ENCODE data around the gene TMEM114.

TMEM114 gene

DNA sequence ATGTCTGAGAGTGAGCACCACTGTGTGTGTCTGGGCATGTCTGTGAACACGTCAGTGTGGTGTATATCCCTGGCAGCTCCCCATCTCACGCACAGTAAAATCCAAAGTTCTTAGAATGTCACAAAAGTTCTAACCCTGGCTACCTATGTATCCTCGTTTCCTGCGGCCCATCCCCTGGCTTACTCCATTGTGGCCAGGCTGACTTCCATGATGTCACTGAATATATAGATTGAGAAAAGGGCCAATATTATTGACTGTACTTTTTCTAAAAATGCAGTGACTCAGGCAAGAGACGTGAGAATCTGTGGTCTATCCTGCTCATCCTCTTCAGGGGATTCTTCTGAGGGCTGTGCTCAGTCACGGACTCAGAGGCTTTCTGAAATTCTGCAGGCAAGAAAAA lies 30.2 kb upstream of the TMEM114 start:
- Histone ChIP-seq H3K36me3 (ENCODE audit: insufficient read depth, low read length) (peaks cover 10% of the 10 kb centered on the region), H3K9me3 (ENCODE audit: low read depth, low read length) (no peaks in the 10 kb centered on the region), H3K27ac (no peak overlapping the region), H3K9ac (ENCODE audit: insufficient read length) (no peak overlapping the region), H3K4me3 (no peak overlapping the region)
- no peak for DNase-seq (ENCODE audit: low read depth, low spot score)
- TF ChIP-seq POLR2AphosphoS5 (IDR thresholded peaks at IDR 0.05; ENCODE audit: borderline replicate concordance, low read depth, low read length) (no peak), EZH2 (IDR thresholded peaks at IDR 0.05) (no peak), FOXP2 (optimal IDR thresholded peaks at IDR 0.05; ENCODE audit: control extremely low read depth, extremely low read length, insufficient read depth) (no peak)

DNA sequence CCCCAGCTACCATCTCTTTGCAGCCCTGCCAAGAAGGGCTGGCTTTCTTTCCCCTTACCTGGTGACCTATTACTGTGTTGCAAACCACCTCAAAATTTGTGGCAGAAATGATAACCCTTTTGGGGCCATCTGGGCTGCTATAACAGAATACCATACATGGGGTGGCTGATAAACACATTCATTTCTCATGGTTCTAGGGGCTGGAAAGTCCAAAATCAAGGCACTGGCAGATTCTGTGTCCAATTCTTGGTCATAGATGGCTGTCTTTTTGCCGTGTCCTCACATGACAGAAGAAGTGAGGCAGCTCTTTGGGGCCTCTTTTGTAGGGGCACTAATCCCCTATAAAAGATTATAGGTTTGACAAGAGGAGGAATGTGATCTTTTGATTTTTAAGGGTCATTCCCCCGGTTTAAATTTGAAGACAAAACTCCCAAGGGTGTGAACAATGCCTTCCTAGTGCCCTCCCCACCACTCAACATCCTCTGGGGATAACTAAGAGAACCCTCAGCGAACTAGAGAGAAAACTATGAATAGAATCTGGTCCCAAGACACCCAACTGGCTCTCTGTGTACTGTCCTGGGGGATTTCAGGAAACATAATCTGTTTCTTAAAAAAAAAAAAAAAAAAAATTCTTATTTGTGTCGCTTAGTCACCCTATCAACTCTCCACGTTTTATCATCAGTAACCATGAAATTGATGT lies 29.5 kb upstream of the TMEM114 start:
- H3K4me3 ChIP-seq: no peak overlapping the region
- H3K9ac ChIP-seq (ENCODE audit: insufficient read length): no peak overlapping the region
- no peak for DNase-seq (ENCODE audit: low read depth, low spot score)
- TF ChIP-seq POLR2AphosphoS5 (IDR thresholded peaks at IDR 0.05; ENCODE audit: borderline replicate concordance, low read depth, low read length) (no peak), EZH2 (IDR thresholded peaks at IDR 0.05) (no peak), FOXP2 (optimal IDR thresholded peaks at IDR 0.05; ENCODE audit: control extremely low read depth, extremely low read length, insufficient read depth) (no peak)
- H3K36me3 ChIP-seq (ENCODE audit: insufficient read depth, low read length): peaks cover 8% of the 10 kb centered on the region
- H3K27ac ChIP-seq: no peak overlapping the region
- H3K9me3 ChIP-seq (ENCODE audit: low read depth, low read length): no peaks in the 10 kb centered on the region

DNA sequence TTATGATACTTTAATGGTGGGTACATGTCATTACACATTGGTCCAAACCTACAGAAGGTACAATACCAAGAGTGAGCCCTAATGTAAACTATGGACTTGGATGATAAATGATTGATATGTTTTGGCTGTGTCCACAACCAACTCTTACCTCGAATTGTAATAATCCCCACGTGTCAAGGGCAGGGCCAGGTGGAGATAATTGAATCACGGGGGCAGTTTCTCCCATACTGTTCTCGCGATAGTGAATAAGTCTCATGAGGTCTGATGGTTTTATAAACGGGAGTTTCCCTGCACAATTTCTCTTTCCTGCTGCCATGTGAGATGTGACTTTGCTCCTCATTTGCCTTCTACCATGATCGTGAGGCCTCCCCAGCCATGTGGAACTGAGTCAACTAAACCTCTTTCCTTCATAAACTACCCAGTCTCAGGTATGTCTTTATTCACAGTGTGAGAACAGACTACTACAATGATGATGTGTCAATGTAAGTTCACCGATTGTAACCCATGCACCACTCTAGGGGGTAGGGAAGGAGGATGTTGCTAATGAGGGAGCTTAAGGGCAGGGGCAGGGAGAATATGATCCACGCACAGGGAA lies 24.2 kb upstream of the TMEM114 start:
- no peak for DNase-seq (ENCODE audit: low read depth, low spot score)
- H3K9ac ChIP-seq (ENCODE audit: insufficient read length): no peak overlapping the region
- H3K9me3 ChIP-seq (ENCODE audit: low read depth, low read length): no peaks in the 10 kb centered on the region
- no peak overlapping the region for H3K4me3 ChIP-seq
- H3K27ac ChIP-seq: no peak overlapping the region
- TF ChIP-seq POLR2AphosphoS5 (IDR thresholded peaks at IDR 0.05; ENCODE audit: borderline replicate concordance, low read depth, low read length) (no peak), EZH2 (IDR thresholded peaks at IDR 0.05) (no peak), FOXP2 (optimal IDR thresholded peaks at IDR 0.05; ENCODE audit: control extremely low read depth, extremely low read length, insufficient read depth) (no peak)
- no peaks in the 10 kb centered on the region for H3K36me3 ChIP-seq (ENCODE audit: insufficient read depth, low read length)

DNA sequence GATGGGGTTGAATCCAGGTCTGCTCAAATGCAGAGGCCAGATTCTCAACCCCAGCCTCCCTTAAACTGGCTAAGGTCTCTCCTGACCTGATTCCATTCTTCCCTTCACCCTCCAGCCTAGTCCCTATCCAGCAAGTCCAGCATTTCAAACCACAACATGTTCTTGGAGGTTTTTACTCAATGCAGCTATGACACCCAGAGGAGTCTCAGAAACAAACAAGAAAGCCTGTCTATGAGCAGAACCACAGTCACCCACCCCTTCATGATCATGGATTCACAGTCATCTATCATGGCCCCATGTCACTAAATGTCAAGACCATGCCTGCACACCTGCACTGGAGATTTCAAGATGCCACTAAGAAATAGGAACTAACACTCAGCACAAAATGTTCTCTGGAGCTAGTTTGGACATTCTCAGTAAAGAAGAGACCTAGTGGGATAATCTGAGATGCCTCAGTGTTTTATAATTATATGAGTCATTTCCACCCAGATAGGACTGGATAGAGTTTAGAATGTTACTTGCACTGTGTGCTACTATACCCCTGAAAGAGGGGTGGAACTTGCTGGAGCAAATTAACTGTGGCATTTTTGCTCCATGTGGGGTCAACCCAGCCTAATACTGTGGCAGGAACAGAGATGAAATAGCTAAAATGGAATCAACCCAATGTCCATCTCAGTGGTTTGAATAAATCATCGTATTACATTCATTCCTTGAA lies 21.7 kb upstream of the TMEM114 start:
- H3K4me3 ChIP-seq: no peak overlapping the region

DNA sequence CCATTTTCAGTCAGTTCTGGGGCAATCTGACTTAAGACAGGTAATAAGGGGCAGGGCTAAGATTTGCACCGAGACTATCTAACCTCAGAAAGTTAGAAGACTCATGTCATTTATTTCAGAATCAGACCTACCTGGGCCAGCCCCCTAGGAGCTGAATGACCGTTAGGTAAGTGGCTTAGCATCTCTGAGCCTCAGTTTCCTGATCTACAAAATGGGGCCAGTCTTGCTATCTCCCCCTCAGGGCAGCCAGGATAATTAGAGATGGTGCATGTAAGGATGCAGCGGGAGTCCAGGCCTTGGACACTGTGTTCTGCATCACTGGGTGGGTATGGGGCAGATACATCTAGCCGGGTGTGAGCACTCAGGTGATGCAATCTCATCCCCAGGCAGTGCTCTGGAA lies 20.8 kb upstream of the TMEM114 start:
- no peak overlapping the region for H3K9ac ChIP-seq (ENCODE audit: insufficient read length)
- no peak for DNase-seq (ENCODE audit: low read depth, low spot score)
- no peak overlapping the region for H3K27ac ChIP-seq
- H3K4me3 ChIP-seq: no peak overlapping the region
- no peaks in the 10 kb centered on the region for H3K36me3 ChIP-seq (ENCODE audit: insufficient read depth, low read length)
- no peaks in the 10 kb centered on the region for H3K9me3 ChIP-seq (ENCODE audit: low read depth, low read length)
- no peak for TF ChIP-seq POLR2AphosphoS5 (IDR thresholded peaks at IDR 0.05; ENCODE audit: borderline replicate concordance, low read depth, low read length)
- TF ChIP-seq EZH2 (IDR thresholded peaks at IDR 0.05): no peak
- no peak for TF ChIP-seq FOXP2 (optimal IDR thresholded peaks at IDR 0.05; ENCODE audit: control extremely low read depth, extremely low read length, insufficient read depth)

More for the DNA sequence above, 21.7 kb upstream of the TMEM114 start:
- no peak overlapping the region for H3K27ac ChIP-seq
- H3K9ac ChIP-seq (ENCODE audit: insufficient read length): no peak overlapping the region
- H3K9me3 ChIP-seq (ENCODE audit: low read depth, low read length): no peaks in the 10 kb centered on the region
- DNase-seq (ENCODE audit: low read depth, low spot score): no peak
- H3K36me3 ChIP-seq (ENCODE audit: insufficient read depth, low read length): no peaks in the 10 kb centered on the region
- TF ChIP-seq FOXP2 (optimal IDR thresholded peaks at IDR 0.05; ENCODE audit: control extremely low read depth, extremely low read length, insufficient read depth) (no peak), POLR2AphosphoS5 (IDR thresholded peaks at IDR 0.05; ENCODE audit: borderline replicate concordance, low read depth, low read length) (no peak), EZH2 (IDR thresholded peaks at IDR 0.05) (no peak)

DNA sequence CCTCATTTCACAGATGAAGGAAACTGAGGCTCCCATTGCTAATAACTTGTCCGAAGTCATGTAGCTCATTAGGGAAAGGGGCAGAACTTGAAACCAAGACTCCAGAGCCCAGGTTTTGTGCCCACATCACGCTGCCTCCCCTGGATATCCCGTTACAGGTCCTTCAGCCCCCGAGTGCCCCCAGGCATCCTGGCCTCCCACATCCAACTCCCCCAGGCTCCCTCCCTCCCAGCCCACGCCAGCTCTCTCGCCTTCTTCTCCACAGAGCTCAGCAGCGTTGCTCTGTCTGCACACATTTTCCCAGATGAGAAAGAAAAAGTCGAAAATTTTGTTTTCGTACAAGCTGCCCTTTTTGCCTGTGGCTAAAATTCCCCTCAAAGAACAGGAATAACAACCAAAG lies 16.9 kb upstream of the TMEM114 start:
- Histone ChIP-seq H3K9ac (ENCODE audit: insufficient read length) (no peak overlapping the region), H3K4me3 (no peak overlapping the region), H3K27ac (no peak overlapping the region), H3K36me3 (ENCODE audit: insufficient read depth, low read length) (no peaks in the 10 kb centered on the region), H3K9me3 (ENCODE audit: low read depth, low read length) (no peaks in the 10 kb centered on the region)
- TF ChIP-seq FOXP2 (optimal IDR thresholded peaks at IDR 0.05; ENCODE audit: control extremely low read depth, extremely low read length, insufficient read depth) (no peak), POLR2AphosphoS5 (IDR thresholded peaks at IDR 0.05; ENCODE audit: borderline replicate concordance, low read depth, low read length) (no peak), EZH2 (IDR thresholded peaks at IDR 0.05) (no peak)
- DNase-seq (ENCODE audit: low read depth, low spot score): no peak

DNA sequence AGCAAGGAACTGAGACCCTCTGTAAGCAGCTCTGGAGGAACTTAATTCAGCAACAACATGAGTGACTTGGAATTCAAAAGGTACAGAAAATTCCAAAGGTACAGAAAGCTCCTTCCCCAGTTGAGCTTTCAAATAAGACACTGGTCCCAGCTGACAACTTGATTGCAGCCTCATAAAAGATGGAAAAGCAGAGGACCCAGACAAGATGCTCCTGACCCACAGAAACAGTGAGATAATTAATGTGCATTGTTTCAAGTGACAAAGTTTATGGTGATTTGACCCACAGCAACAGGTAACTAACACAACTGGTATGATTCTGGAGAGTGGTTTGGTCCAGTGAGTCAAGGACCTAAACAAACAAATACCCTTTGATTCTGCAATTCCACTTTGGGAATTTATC lies 15.2 kb upstream of the TMEM114 start:
- H3K9ac ChIP-seq (ENCODE audit: insufficient read length): no peak overlapping the region
- no peak for TF ChIP-seq FOXP2 (optimal IDR thresholded peaks at IDR 0.05; ENCODE audit: control extremely low read depth, extremely low read length, insufficient read depth)
- no peak for TF ChIP-seq POLR2AphosphoS5 (IDR thresholded peaks at IDR 0.05; ENCODE audit: borderline replicate concordance, low read depth, low read length)
- no peak for TF ChIP-seq EZH2 (IDR thresholded peaks at IDR 0.05)
- no peak for DNase-seq (ENCODE audit: low read depth, low spot score)
- H3K27ac ChIP-seq: no peak overlapping the region
- H3K9me3 ChIP-seq (ENCODE audit: low read depth, low read length): no peaks in the 10 kb centered on the region
- H3K36me3 ChIP-seq (ENCODE audit: insufficient read depth, low read length): no peaks in the 10 kb centered on the region
- H3K4me3 ChIP-seq: no peak overlapping the region

DNA sequence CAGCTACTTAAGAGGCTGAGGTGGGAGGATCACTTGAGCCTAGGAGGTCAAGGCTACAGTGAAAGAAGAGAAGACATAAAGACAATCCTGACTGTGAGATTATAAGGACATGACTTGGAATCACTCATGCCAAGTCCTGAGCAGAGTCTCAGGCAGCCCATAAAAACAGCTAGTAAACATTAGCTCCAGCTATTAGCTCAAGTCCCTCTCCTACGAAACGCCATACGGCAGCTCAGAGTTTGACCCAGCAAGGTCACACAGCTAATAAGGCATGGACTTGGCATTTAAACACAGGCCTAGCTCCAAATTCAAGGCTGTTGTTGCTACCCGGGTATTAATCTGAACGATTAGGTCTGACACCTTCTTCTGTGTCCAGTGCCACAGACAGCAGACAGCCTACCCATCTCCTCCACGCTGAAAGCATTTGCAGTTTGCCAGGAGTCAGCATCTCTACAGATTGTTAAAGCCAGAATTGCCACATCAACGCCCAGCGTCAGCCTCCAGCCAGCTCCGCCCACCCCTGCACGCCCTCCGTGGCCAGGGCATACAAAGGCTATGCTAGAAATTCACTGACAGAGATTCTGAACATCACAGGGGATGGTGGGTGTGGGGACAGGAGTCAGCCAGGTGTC lies 9.9 kb upstream of the TMEM114 start:
- no peaks in the 10 kb centered on the region for H3K9me3 ChIP-seq (ENCODE audit: low read depth, low read length)

More for the DNA sequence above, 9.9 kb upstream of the TMEM114 start:
- TF ChIP-seq EZH2 (IDR thresholded peaks at IDR 0.05): no peak
- no peak for TF ChIP-seq POLR2AphosphoS5 (IDR thresholded peaks at IDR 0.05; ENCODE audit: borderline replicate concordance, low read depth, low read length)
- no peak for TF ChIP-seq FOXP2 (optimal IDR thresholded peaks at IDR 0.05; ENCODE audit: control extremely low read depth, extremely low read length, insufficient read depth)
- H3K36me3 ChIP-seq (ENCODE audit: insufficient read depth, low read length): no peaks in the 10 kb centered on the region
- H3K9ac ChIP-seq (ENCODE audit: insufficient read length): no peak overlapping the region
- H3K27ac ChIP-seq: no peak overlapping the region
- no peak overlapping the region for H3K4me3 ChIP-seq
- no peak for DNase-seq (ENCODE audit: low read depth, low spot score)
